ENCODE data around the gene HBA2. TPM values are rescaled to one million over a fixed set of nuclear protein-coding genes. Genes with fewer than 3 reads are reported as not detected.

The HBA2 gene
- total and polyA plus RNA-seq, 9 of the 15 experiments (the other 6 are each of a cell fraction or from before 2014, with no cell fraction given): 40.4 to 853 (median 286) TPM

GRCh38 chr16:180681-181564, 8.2 kb downstream of the HBA2 start (continued):
- TF ChIP-seq, protein P1, sequence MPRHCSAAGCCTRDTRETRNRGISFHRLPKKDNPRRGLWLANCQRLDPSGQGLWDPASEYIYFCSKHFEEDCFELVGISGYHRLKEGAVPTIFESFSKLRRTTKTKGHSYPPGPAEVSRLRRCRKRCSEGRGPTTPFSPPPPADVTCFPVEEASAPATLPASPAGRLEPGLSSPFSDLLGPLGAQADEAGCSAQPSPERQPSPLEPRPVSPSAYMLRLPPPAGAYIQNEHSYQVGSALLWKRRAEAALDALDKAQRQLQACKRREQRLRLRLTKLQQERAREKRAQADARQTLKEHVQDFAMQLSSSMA (CRISPR knock-in tag; IDR thresholded peaks at IDR 0.05): 0 out of 2 replicates have a peak, but pooled peaks have one; percentile 7
- TF ChIP-seq EHMT2 (IDR thresholded peaks at IDR 0.05) (no peak), TCFL5 (CRISPR knock-in tag; conservative IDR thresholded peaks at IDR 0.05) (no peak), CEBPB (tag; IDR thresholded peaks at IDR 0.05) (no peak), CCAR2 (IDR thresholded peaks at IDR 0.05; ENCODE audit: low read depth, low read length) (no peak), E2F8 (IDR thresholded peaks at IDR 0.05; ENCODE audit: low read depth, partially characterized antibody) (peak; percentile 28), TAF9B (IDR thresholded peaks at IDR 0.05; ENCODE audit: partially characterized antibody) (no peak), NR2F6 (CRISPR knock-in tag; IDR thresholded peaks at IDR 0.05) (no peak), CBFB (CRISPR knock-in tag; IDR thresholded peaks at IDR 0.05) (peak; percentile 89; the same call in 1 of the 2 replicates), HCFC1 (IDR thresholded peaks at IDR 0.05; ENCODE audit: low read depth, low read length) (0 out of 2 replicates have a peak, but pooled peaks have one; percentile 44), ZNF165 (CRISPR knock-in tag; IDR thresholded peaks at IDR 0.05; ENCODE audit: borderline replicate concordance) (no peak), U2AF2 (optimal IDR thresholded peaks at IDR 0.05; ENCODE audit: low read depth, low read length) (no peak), KLF16 (IDR thresholded peaks at IDR 0.05) (no peak), MYNN (IDR thresholded peaks at IDR 0.05) (no peak), MYNN (CRISPR knock-in tag; IDR thresholded peaks at IDR 0.05) (no peak), KHSRP (IDR thresholded peaks at IDR 0.05) (no peak), ARID1B (IDR thresholded peaks at IDR 0.05) (no peak), FOXJ2 (tag; IDR thresholded peaks at IDR 0.05) (no peak), RAD21 (CRISPR knock-in tag; conservative IDR thresholded peaks at IDR 0.05 in 1 of 2, IDR thresholded peaks at IDR 0.05 in 1 of 2) (no peak; a peak in 1 of 4 replicates), ZNF551 (CRISPR knock-in tag; IDR thresholded peaks at IDR 0.05) (no peak), MTF1 (CRISPR knock-in tag; IDR thresholded peaks at IDR 0.05; ENCODE audit: borderline replicate concordance) (no peak)
- TF ChIP-seq, protein P2, sequence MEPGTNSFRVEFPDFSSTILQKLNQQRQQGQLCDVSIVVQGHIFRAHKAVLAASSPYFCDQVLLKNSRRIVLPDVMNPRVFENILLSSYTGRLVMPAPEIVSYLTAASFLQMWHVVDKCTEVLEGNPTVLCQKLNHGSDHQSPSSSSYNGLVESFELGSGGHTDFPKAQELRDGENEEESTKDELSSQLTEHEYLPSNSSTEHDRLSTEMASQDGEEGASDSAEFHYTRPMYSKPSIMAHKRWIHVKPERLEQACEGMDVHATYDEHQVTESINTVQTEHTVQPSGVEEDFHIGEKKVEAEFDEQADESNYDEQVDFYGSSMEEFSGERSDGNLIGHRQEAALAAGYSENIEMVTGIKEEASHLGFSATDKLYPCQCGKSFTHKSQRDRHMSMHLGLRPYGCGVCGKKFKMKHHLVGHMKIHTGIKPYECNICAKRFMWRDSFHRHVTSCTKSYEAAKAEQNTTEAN (CRISPR knock-in tag; IDR thresholded peaks at IDR 0.05): peak; percentile 97
- TF ChIP-seq, protein P3, sequence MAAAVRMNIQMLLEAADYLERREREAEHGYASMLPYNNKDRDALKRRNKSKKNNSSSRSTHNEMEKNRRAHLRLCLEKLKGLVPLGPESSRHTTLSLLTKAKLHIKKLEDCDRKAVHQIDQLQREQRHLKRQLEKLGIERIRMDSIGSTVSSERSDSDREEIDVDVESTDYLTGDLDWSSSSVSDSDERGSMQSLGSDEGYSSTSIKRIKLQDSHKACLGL (CRISPR knock-in tag; IDR thresholded peaks at IDR 0.05; ENCODE audit: borderline replicate concordance, poor library complexity, severe bottlenecking): no peak
- TF ChIP-seq, protein P4, sequence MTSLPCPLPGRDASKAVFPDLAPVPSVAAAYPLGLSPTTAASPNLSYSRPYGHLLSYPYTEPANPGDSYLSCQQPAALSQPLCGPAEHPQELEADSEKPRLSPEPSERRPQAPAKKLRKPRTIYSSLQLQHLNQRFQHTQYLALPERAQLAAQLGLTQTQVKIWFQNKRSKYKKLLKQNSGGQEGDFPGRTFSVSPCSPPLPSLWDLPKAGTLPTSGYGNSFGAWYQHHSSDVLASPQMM (CRISPR knock-in tag; IDR thresholded peaks at IDR 0.05): no peak
